Nucleus accumbens (tissue), 56 donors: Measurements from ENCODE around the gene ZNF613.
"Not testable (repeated sequence)": the region's sequence is repeated elsewhere in the genome, so short reads cannot be mapped to it uniquely, and the experiment has no call there.

ENCODE experiments used
- DNase-seq, 56 donors: peaks; one replicate each; lab custom pipeline; 2025; lab: John Stamatoyannopoulos, UW

Gene ZNF613

GRCh38 chr19:51931921-51932320, 4.6 kb downstream of the ZNF613 start:
- DNase-seq: no peak

GRCh38 chr19:51938936-51939335, 11.7 kb downstream of the ZNF613 start:
- no peak for DNase-seq

- DNase-seq: no peak
Measured at GRCh38 chr19:51944798-51945552, 17.7 kb downstream of the ZNF613 start.

- no peak for DNase-seq
Measured at GRCh38 chr19:51946602-51947001, 19.3 kb downstream of the ZNF613 start.

GRCh38 chr19:51948975-51949374, 21.7 kb downstream of the ZNF613 start:
- peak in 46 of 56 donors; percentile 1 to 83 (median 32) for DNase-seq

- not testable (repeated sequence) for DNase-seq
Measured at GRCh38 chr19:51957846-51958245, 30.6 kb downstream of the ZNF613 start.

GRCh38 chr19:51959791-51960190, 32.5 kb downstream of the ZNF613 start:
- no peak for DNase-seq

GRCh38 chr19:51960621-51961233, 33.5 kb downstream of the ZNF613 start:
- DNase-seq: not testable (repeated sequence)

- DNase-seq: no peak
Measured at GRCh38 chr19:51965583-51965982, 38.3 kb downstream of the ZNF613 start.

GRCh38 chr19:51970718-51971117, 43.4 kb downstream of the ZNF613 start:
- DNase-seq: no peak

- DNase-seq: no peak
Measured at GRCh38 chr19:51971624-51972023, 44.4 kb downstream of the ZNF613 start.

GRCh38 chr19:51975787-51976186, 48.5 kb downstream of the ZNF613 start:
- DNase-seq: not testable (repeated sequence)

- DNase-seq: no peak
Measured at GRCh38 chr19:51976852-51977251, 49.6 kb downstream of the ZNF613 start.

GRCh38 chr19:51977346-51977745, 50.1 kb downstream of the ZNF613 start:
- no peak for DNase-seq

GRCh38 chr19:51978882-51979281, 51.6 kb downstream of the ZNF613 start:
- no peak for DNase-seq

- DNase-seq: no peak
Measured at GRCh38 chr19:51980116-51980736, 53.0 kb downstream of the ZNF613 start.

GRCh38 chr19:51980926-51981325, 53.7 kb downstream of the ZNF613 start:
- not testable (repeated sequence) for DNase-seq

- no peak for DNase-seq
Measured at GRCh38 chr19:51983361-51983760, 56.1 kb downstream of the ZNF613 start.

- DNase-seq: peak; percentile 64 to 99 (median 92)
Measured at GRCh38 chr19:51986309-51987291, 59.3 kb downstream of the ZNF613 start, which contains the start of gene ZNF350. Gene ZNF350 (minus strand): TSS chr19:51986840. CDS start chr19:51974360, 12,480 bp downstream.

- DNase-seq: no peak
Measured at GRCh38 chr19:51993422-51993821, 66.2 kb downstream of the ZNF613 start.
